Astrocyte (in vitro differentiated cells and primary cell): ENCODE measurements around the gene SPOCK1.

ENCODE experiments used
- CTCF ChIP-seq: IDR thresholded peaks from 2 replicates; pipeline ENCODE4 v1.5.1; 2011; ENCODE audit warnings: low read depth, mild to moderate bottlenecking, inconsistent platforms, low read length, moderate library complexity; ENCODE audit not compliant: insufficient read depth
- EZH2 ChIP-seq: IDR thresholded peaks from 2 replicates; pipeline ENCODE4 v1.6.1; 2012; ENCODE audit warnings: mild to moderate bottlenecking, low read length, inconsistent platforms; ENCODE audit not compliant: insufficient read depth

- no peak for TF ChIP-seq CTCF
- no peak for TF ChIP-seq EZH2
Measured at GRCh38 chr5:137199201-137199600, 299.9 kb downstream of the SPOCK1 start.
